Activated effector memory CD4-positive, alpha-beta T cell treated with anti-CD3 and anti-CD28 coated beads, Interleukin-2, amount 50 U/mL, for 16 hours (primary cell): ENCODE measurements around the gene ARHGEF2.
A peak's percentile ranks its signal among the peaks of the same experiment; 100 is the strongest.

Experiments
- DNase-seq: peaks from one replicate; pipeline ENCODE4 v3.0.0-alpha.2; 2020

ARHGEF2 gene

GRCh38 chr1:155969377-155969791, 9.0 kb downstream of the ARHGEF2 start:
- DNase-seq = no peak

- DNase-seq = no peak
These were observed 9.7 kb downstream of the ARHGEF2 start for GRCh38 chr1:155968670-155969069.

- DNase-seq = no peak
These were observed 10.3 kb downstream of the ARHGEF2 start for GRCh38 chr1:155968051-155968400.

- no peak for DNase-seq
These were observed 10.9 kb downstream of the ARHGEF2 start for GRCh38 chr1:155967341-155968050.

- no peak for DNase-seq
These were observed 11.6 kb downstream of the ARHGEF2 start for GRCh38 chr1:155966750-155967149.

- no peak for DNase-seq
These were observed 12.2 kb downstream of the ARHGEF2 start for GRCh38 chr1:155966135-155966534.

GRCh38 chr1:155964193-155964592, 14.2 kb downstream of the ARHGEF2 start:
- DNase-seq = no peak

- no peak for DNase-seq
These were observed 15.6 kb downstream of the ARHGEF2 start for GRCh38 chr1:155962599-155963211.

GRCh38 chr1:155961937-155962336, 16.4 kb downstream of the ARHGEF2 start:
- no peak for DNase-seq

GRCh38 chr1:155960081-155960745, 18.1 kb downstream of the ARHGEF2 start:
- no peak for DNase-seq

GRCh38 chr1:155957411-155957915, 20.9 kb downstream of the ARHGEF2 start:
- DNase-seq = no peak

- DNase-seq = no peak
These were observed 23.7 kb downstream of the ARHGEF2 start for GRCh38 chr1:155954645-155955044.

- DNase-seq = no peak
These were observed 25.8 kb downstream of the ARHGEF2 start for GRCh38 chr1:155952505-155952890.

GRCh38 chr1:155951753-155952504, 26.4 kb downstream of the ARHGEF2 start:
- DNase-seq = no peak

- no peak for DNase-seq
These were observed 27.5 kb downstream of the ARHGEF2 start for GRCh38 chr1:155950829-155951228.

- DNase-seq = no peak
These were observed 30.6 kb downstream of the ARHGEF2 start for GRCh38 chr1:155947741-155948140.

GRCh38 chr1:155947292-155947691, 31.1 kb downstream of the ARHGEF2 start:
- DNase-seq = no peak

- DNase-seq = no peak
These were observed 31.6 kb downstream of the ARHGEF2 start for GRCh38 chr1:155946633-155947219.

GRCh38 chr1:155944444-155944799, 33.9 kb downstream of the ARHGEF2 start:
- DNase-seq = no peak

- no peak for DNase-seq
These were observed 35.7 kb downstream of the ARHGEF2 start for GRCh38 chr1:155942578-155943141.

- DNase-seq = peak; percentile 59
These were observed 36.4 kb downstream of the ARHGEF2 start for GRCh38 chr1:155941845-155942531.
